Activated gamma-delta T cell treated with anti-CD3 and anti-CD28 coated beads, Interleukin-2, amount 50 U/mL, for 16 hours (primary cell): ENCODE data around the gene NSUN2.
A peak's percentile ranks its signal among the peaks of the same experiment; 100 is the strongest.

ENCODE experiments used
- DNase-seq: peaks from one replicate; pipeline ENCODE4 v3.0.0-alpha.2; 2020; ENCODE audit warnings: low read depth

Gene NSUN2

GRCh38 chr5:6644794-6645241 lies 12.0 kb upstream of the NSUN2 start:
- DNase-seq, result no peak

- DNase-seq, result no peak
These were observed 9.8 kb upstream of the NSUN2 start for GRCh38 chr5:6642655-6643054.

GRCh38 chr5:6638236-6638635 lies 5.4 kb upstream of the NSUN2 start:
- no peak for DNase-seq

- no peak for DNase-seq
These were observed 4.7 kb upstream of the NSUN2 start for GRCh38 chr5:6637590-6637989.

GRCh38 chr5:6637022-6637421 lies 4.2 kb upstream of the NSUN2 start:
- DNase-seq, result no peak

- DNase-seq, result no peak
These were observed 3.4 kb upstream of the NSUN2 start for GRCh38 chr5:6636293-6636692.

GRCh38 chr5:6634788-6635430 lies 2.1 kb upstream of the NSUN2 start:
- DNase-seq, result no peak

GRCh38 chr5:6634306-6634705 lies 1.5 kb upstream of the NSUN2 start:
- DNase-seq, result no peak

- peak; percentile 9 for DNase-seq
These were observed 813 bp upstream of the NSUN2 start for GRCh38 chr5:6633469-6634245.

- DNase-seq, result no peak
These were observed 438 bp downstream of the NSUN2 start for GRCh38 chr5:6632324-6632887.

- no peak for DNase-seq
These were observed 1.4 kb downstream of the NSUN2 start for GRCh38 chr5:6631441-6631840.

GRCh38 chr5:6626508-6626907 lies 6.3 kb downstream of the NSUN2 start:
- no peak for DNase-seq

- no peak for DNase-seq
These were observed 8.9 kb downstream of the NSUN2 start for GRCh38 chr5:6623941-6624340.

GRCh38 chr5:6623228-6623627 lies 9.6 kb downstream of the NSUN2 start:
- DNase-seq, result no peak

- DNase-seq, result no peak
These were observed 16.2 kb downstream of the NSUN2 start for GRCh38 chr5:6616632-6617031.

GRCh38 chr5:6615034-6615815 lies 17.6 kb downstream of the NSUN2 start:
- no peak for DNase-seq

- no peak for DNase-seq
These were observed 21.2 kb downstream of the NSUN2 start for GRCh38 chr5:6611334-6612256.

- no peak for DNase-seq
These were observed 24.8 kb downstream of the NSUN2 start for GRCh38 chr5:6608016-6608415.

GRCh38 chr5:6607559-6607936 lies 25.3 kb downstream of the NSUN2 start:
- DNase-seq, result no peak

GRCh38 chr5:6606884-6607558 lies 25.8 kb downstream of the NSUN2 start:
- DNase-seq, result no peak

- no peak for DNase-seq
These were observed 27.9 kb downstream of the NSUN2 start for GRCh38 chr5:6604946-6605345.
